ENCODE measurements around the gene PRC1. TPM values are rescaled to one million over a fixed set of nuclear protein-coding genes. Genes with fewer than 3 reads are reported as not detected.

Gene PRC1
- polyA plus RNA-seq, 1 donor (not counting 4 experiments of a cell fraction or from before 2014, with no cell fraction given) = 105 TPM

DNA sequence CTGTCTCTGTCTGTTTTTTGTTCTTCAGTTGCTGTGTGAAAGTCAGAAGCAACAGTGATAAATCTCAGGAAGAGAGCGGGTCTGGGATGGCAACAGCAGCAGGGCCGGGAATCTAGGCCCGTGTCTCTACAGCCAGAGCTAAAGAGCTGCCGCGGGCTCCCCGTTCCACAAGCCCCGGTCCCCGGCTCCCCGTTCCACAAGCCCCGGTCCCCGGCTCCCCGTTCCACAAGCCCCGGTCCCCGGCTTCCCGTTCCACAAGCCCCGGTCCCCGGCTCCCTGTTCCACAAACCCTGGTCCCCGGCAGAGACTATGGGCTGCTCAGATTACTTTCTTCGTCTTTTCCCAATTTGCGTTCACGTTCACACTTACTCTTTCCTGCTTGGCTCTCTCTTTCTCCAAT is 20.1 kb downstream of the PRC1 start:
- Histone ChIP-seq H3K79me2 (ENCODE audit: control insufficient read depth, insufficient read depth, low read length) (no peaks in the 10 kb centered on the region), H4K20me1 (ENCODE audit: control insufficient read depth, extremely low read depth, insufficient read depth, low read length) (no peaks in the 10 kb centered on the region), H3K36me3 (ENCODE audit: control insufficient read depth in 2 of 2, extremely low read depth in 1 of 2, insufficient read depth in 2 of 2, low read length in 2 of 2) (peaks cover 5 to 26% of the 10 kb centered on the region in 2 experiments), H3K4me3 (ENCODE audit: control insufficient read depth in 2 of 3, extremely low read depth in 1 of 3, insufficient read depth in 2 of 3, low read depth in 1 of 3, low read length in 3 of 3) (no peak overlapping the region), H3K9me3 (ENCODE audit: control insufficient read depth, low read depth, low read length) (no peaks in the 10 kb centered on the region), H3K27me3 (ENCODE audit: control insufficient read depth, extremely low read depth, insufficient read depth, low read length) (no peaks in the 10 kb centered on the region), H3K4me2 (ENCODE audit: control insufficient read depth, extremely low read depth, insufficient read depth, low read depth, low read length) (no peak overlapping the region), H3K4me1 (ENCODE audit: control insufficient read depth, extremely low read depth, insufficient read depth, low read length) (no peaks in the 10 kb centered on the region), H3K9me1 (ENCODE audit: control insufficient read depth, extremely low read depth, insufficient read depth, low read length) (no peaks in the 10 kb centered on the region), H2AFZ (ENCODE audit: control insufficient read depth, low read length) (no peak overlapping the region), H3K9ac (ENCODE audit: control insufficient read depth, extremely low read depth, insufficient read depth, low read length) (no peak overlapping the region), H3K27ac (ENCODE audit: control insufficient read depth, insufficient read depth, low read length) (no peak overlapping the region)
- DNase-seq (ENCODE audit: low read depth, low spot score) (no peak), FAIRE-seq (no peak)
- dilution Hi-C loops (cut with MboI; ENCODE audit: extremely low pct_ligation_motif_present, low sequenced_read_pairs) = no loop called here
- TF ChIP-seq EZH2 (IDR thresholded peaks at IDR 0.05; ENCODE audit: low read length) = no peak
- TF ChIP-seq, protein P1, sequence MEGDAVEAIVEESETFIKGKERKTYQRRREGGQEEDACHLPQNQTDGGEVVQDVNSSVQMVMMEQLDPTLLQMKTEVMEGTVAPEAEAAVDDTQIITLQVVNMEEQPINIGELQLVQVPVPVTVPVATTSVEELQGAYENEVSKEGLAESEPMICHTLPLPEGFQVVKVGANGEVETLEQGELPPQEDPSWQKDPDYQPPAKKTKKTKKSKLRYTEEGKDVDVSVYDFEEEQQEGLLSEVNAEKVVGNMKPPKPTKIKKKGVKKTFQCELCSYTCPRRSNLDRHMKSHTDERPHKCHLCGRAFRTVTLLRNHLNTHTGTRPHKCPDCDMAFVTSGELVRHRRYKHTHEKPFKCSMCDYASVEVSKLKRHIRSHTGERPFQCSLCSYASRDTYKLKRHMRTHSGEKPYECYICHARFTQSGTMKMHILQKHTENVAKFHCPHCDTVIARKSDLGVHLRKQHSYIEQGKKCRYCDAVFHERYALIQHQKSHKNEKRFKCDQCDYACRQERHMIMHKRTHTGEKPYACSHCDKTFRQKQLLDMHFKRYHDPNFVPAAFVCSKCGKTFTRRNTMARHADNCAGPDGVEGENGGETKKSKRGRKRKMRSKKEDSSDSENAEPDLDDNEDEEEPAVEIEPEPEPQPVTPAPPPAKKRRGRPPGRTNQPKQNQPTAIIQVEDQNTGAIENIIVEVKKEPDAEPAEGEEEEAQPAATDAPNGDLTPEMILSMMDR (optimal IDR thresholded peaks at IDR 0.05 in 1 of 3, IDR thresholded peaks at IDR 0.05 in 1 of 3, conservative IDR thresholded peaks at IDR 0.05 in 1 of 3; ENCODE audit: extremely low read depth in 1 of 3, insufficient read depth in 2 of 3, low read length in 3 of 3) = no peak

GRCh38 chr15:90972133-90972532 is 22.2 kb downstream of the PRC1 start:
- no peak overlapping the region for H3K4me3 ChIP-seq (ENCODE audit: control insufficient read depth in 2 of 3, extremely low read depth in 1 of 3, insufficient read depth in 2 of 3, low read depth in 1 of 3, low read length in 3 of 3)
- no peak overlapping the region for H3K9ac ChIP-seq (ENCODE audit: control insufficient read depth, extremely low read depth, insufficient read depth, low read length)
- no peak overlapping the region for H3K4me2 ChIP-seq (ENCODE audit: control insufficient read depth, extremely low read depth, insufficient read depth, low read depth, low read length)
- TF ChIP-seq, protein P1 (optimal IDR thresholded peaks at IDR 0.05 in 1 of 3, IDR thresholded peaks at IDR 0.05 in 1 of 3, conservative IDR thresholded peaks at IDR 0.05 in 1 of 3; ENCODE audit: extremely low read depth in 1 of 3, insufficient read depth in 2 of 3, low read length in 3 of 3) = no peak
- TF ChIP-seq EZH2 (IDR thresholded peaks at IDR 0.05; ENCODE audit: low read length) = no peak
- DNase-seq (ENCODE audit: low read depth, low spot score) (no peak), FAIRE-seq (no peak)
- no peaks in the 10 kb centered on the region for H3K9me1 ChIP-seq (ENCODE audit: control insufficient read depth, extremely low read depth, insufficient read depth, low read length)
- H3K36me3 ChIP-seq (ENCODE audit: control insufficient read depth in 2 of 2, extremely low read depth in 1 of 2, insufficient read depth in 2 of 2, low read length in 2 of 2) = peaks cover 5 to 33% of the 10 kb centered on the region in 2 experiments
- dilution Hi-C loops (cut with MboI; ENCODE audit: extremely low pct_ligation_motif_present, low sequenced_read_pairs) = no loop called here
- H3K27me3 ChIP-seq (ENCODE audit: control insufficient read depth, extremely low read depth, insufficient read depth, low read length) = no peaks in the 10 kb centered on the region
- H2AFZ ChIP-seq (ENCODE audit: control insufficient read depth, low read length) = no peak overlapping the region
- H4K20me1 ChIP-seq (ENCODE audit: control insufficient read depth, extremely low read depth, insufficient read depth, low read length) = peaks cover 3% of the 10 kb centered on the region
- H3K79me2 ChIP-seq (ENCODE audit: control insufficient read depth, insufficient read depth, low read length) = no peaks in the 10 kb centered on the region
- peaks cover 10% of the 10 kb centered on the region for H3K4me1 ChIP-seq (ENCODE audit: control insufficient read depth, extremely low read depth, insufficient read depth, low read length)
- no peak overlapping the region for H3K27ac ChIP-seq (ENCODE audit: control insufficient read depth, insufficient read depth, low read length)
- H3K9me3 ChIP-seq (ENCODE audit: control insufficient read depth, low read depth, low read length) = no peaks in the 10 kb centered on the region
